Measurements from ENCODE around the gene TRIO.

The TRIO gene

GRCh38 chr5:14211818-14212803 is 69.0 kb downstream of the TRIO start:
- peak overlapping the region; percentile 97 for H3K27ac ChIP-seq (ENCODE audit: low read length)
- peak overlapping the region; percentile 70 for H3K9ac ChIP-seq (ENCODE audit: low read length)
- H4K20me1 ChIP-seq (ENCODE audit: insufficient read depth, low read length), result no peaks in the 10 kb centered on the region
- H3K9me3 ChIP-seq (replicated peaks; ENCODE audit: insufficient read depth, low read length), result no peaks in the 10 kb centered on the region
- H2AFZ ChIP-seq (ENCODE audit: low read length), result peak overlapping the region; percentile 5; the same call in 1 of the 2 replicates
- peak overlapping the region; percentile 34 for H3K4me3 ChIP-seq (ENCODE audit: low read length)
- DNase-seq, result peak; percentile 75
- H3K36me3 ChIP-seq (replicated peaks; ENCODE audit: insufficient read depth, low read length), result no peaks in the 10 kb centered on the region
- no peaks in the 10 kb centered on the region for H3K27me3 ChIP-seq (replicated peaks; ENCODE audit: insufficient read depth, low read length)
- no peaks in the 10 kb centered on the region for H3K9me2 ChIP-seq (replicated peaks; ENCODE audit: insufficient read depth, low read length)
- peak overlapping the region; percentile 77 for H3K4me2 ChIP-seq (ENCODE audit: low read depth, low read length)
- H3K79me2 ChIP-seq (ENCODE audit: low read length), result peaks cover 69% of the 10 kb centered on the region
- TF ChIP-seq EZH2 (optimal IDR thresholded peaks at IDR 0.05; ENCODE audit: low read depth, low read length) (no peak), CTCF (IDR thresholded peaks at IDR 0.05; ENCODE audit: low read length) (peak; percentile 24)
- H3F3A ChIP-seq (ENCODE audit: insufficient read depth, low read length), result peaks cover 47% of the 10 kb centered on the region
- H3K4me1 ChIP-seq (ENCODE audit: low read length), result peaks cover 59% of the 10 kb centered on the region

GRCh38 chr5:14212838-14213237 is 69.7 kb downstream of the TRIO start:
- TF ChIP-seq EZH2 (optimal IDR thresholded peaks at IDR 0.05; ENCODE audit: low read depth, low read length) (no peak), CTCF (IDR thresholded peaks at IDR 0.05; ENCODE audit: low read length) (no peak), EZH2phosphoT487 (IDR thresholded peaks at IDR 0.05; ENCODE audit: low read length) (no peak)
- H3K9me3 ChIP-seq (replicated peaks; ENCODE audit: insufficient read depth, low read length), result no peaks in the 10 kb centered on the region
- no peaks in the 10 kb centered on the region for H3K27me3 ChIP-seq (replicated peaks; ENCODE audit: insufficient read depth, low read length)
- no peaks in the 10 kb centered on the region for H3K36me3 ChIP-seq (replicated peaks; ENCODE audit: insufficient read depth, low read length)
- H3K9me2 ChIP-seq (replicated peaks; ENCODE audit: insufficient read depth, low read length), result no peaks in the 10 kb centered on the region
- H2AFZ ChIP-seq (ENCODE audit: low read length), result peak overlapping the region; percentile 3; the same call in 1 of the 2 replicates
- DNase-seq, result peak; percentile 85
- H3K79me2 ChIP-seq (ENCODE audit: low read length), result peaks cover 72% of the 10 kb centered on the region
- peak overlapping the region; percentile 77 for H3K4me2 ChIP-seq (ENCODE audit: low read depth, low read length)
- peak overlapping the region; percentile 34 for H3K4me3 ChIP-seq (ENCODE audit: low read length)
- peaks cover 47% of the 10 kb centered on the region for H3F3A ChIP-seq (ENCODE audit: insufficient read depth, low read length)
- peaks cover 66% of the 10 kb centered on the region for H3K4me1 ChIP-seq (ENCODE audit: low read length)
- peak overlapping the region; percentile 97 for H3K27ac ChIP-seq (ENCODE audit: low read length)
- H3K9ac ChIP-seq (ENCODE audit: low read length), result peak overlapping the region; percentile 70
- no peaks in the 10 kb centered on the region for H4K20me1 ChIP-seq (ENCODE audit: insufficient read depth, low read length)

GRCh38 chr5:14213253-14213652 is 70.1 kb downstream of the TRIO start:
- Histone ChIP-seq H3K9me3 (replicated peaks; ENCODE audit: insufficient read depth, low read length) (no peaks in the 10 kb centered on the region), H3K4me3 (ENCODE audit: low read length) (peak overlapping the region; percentile 44), H3K4me2 (ENCODE audit: low read depth, low read length) (peak overlapping the region; percentile 77), H3K27ac (ENCODE audit: low read length) (peak overlapping the region; percentile 97), H3K79me2 (ENCODE audit: low read length) (peaks cover 72% of the 10 kb centered on the region), H3F3A (ENCODE audit: insufficient read depth, low read length) (peaks cover 47% of the 10 kb centered on the region), H3K4me1 (ENCODE audit: low read length) (peaks cover 66% of the 10 kb centered on the region), H2AFZ (ENCODE audit: low read length) (no peak overlapping the region), H3K9me2 (replicated peaks; ENCODE audit: insufficient read depth, low read length) (no peaks in the 10 kb centered on the region), H3K9ac (ENCODE audit: low read length) (peak overlapping the region; percentile 73), H4K20me1 (ENCODE audit: insufficient read depth, low read length) (no peaks in the 10 kb centered on the region), H3K27me3 (replicated peaks; ENCODE audit: insufficient read depth, low read length) (no peaks in the 10 kb centered on the region), H3K36me3 (replicated peaks; ENCODE audit: insufficient read depth, low read length) (no peaks in the 10 kb centered on the region)
- TF ChIP-seq EZH2 (optimal IDR thresholded peaks at IDR 0.05; ENCODE audit: low read depth, low read length) (no peak), CTCF (IDR thresholded peaks at IDR 0.05; ENCODE audit: low read length) (no peak), EZH2phosphoT487 (IDR thresholded peaks at IDR 0.05; ENCODE audit: low read length) (no peak)
- peak; percentile 47 for DNase-seq
